MM.1S (cell line): Measurements from ENCODE around the gene PDE11A.

Experiments used
- DNase-seq: peaks from one replicate; pipeline ENCODE4 v3.0.0-alpha.2; 2015
- H2AFZ ChIP-seq: fragments of 300-600 bp; sonication (generic); 2 replicates; pipeline ENCODE4 v1.6.0; 2016; ENCODE audit warnings: antibody characterized with exemption, low read length
- H3F3A ChIP-seq: fragments of 300-600 bp; sonication (generic); 2 replicates; pipeline ENCODE4 v1.6.1; 2016; ENCODE audit warnings: mild to moderate bottlenecking, antibody characterized with exemption, low read length, moderate library complexity, mixed read lengths; ENCODE audit not compliant: insufficient read depth
- H3K27ac ChIP-seq: fragments of 300-600 bp; sonication (generic); 2 replicates; pipeline ENCODE4 v1.5.1; 2016; ENCODE audit warnings: mild to moderate bottlenecking, low read length
- H3K27me3 ChIP-seq: fragments of 300-600 bp; sonication (generic); replicated peaks from 2 replicates; pipeline ENCODE4 v1.6.0; 2016; ENCODE audit warnings: low read length; ENCODE audit not compliant: insufficient read depth
- H3K36me3 ChIP-seq: fragments of 300-600 bp; sonication (generic); replicated peaks from 2 replicates; pipeline ENCODE4 v1.6.1; 2016; ENCODE audit warnings: mild to moderate bottlenecking, low read length, mixed read lengths; ENCODE audit not compliant: insufficient read depth
- H3K4me1 ChIP-seq: fragments of 300-600 bp; sonication (generic); 2 replicates; pipeline ENCODE4 v1.6.1; 2016; ENCODE audit warnings: low read length, mixed read lengths
- H3K4me2 ChIP-seq: fragments of 300-600 bp; sonication (generic); 2 replicates; pipeline ENCODE4 v1.6.0; 2016; ENCODE audit warnings: low read depth, low read length
- H3K4me3 ChIP-seq: fragments of 300-600 bp; sonication (generic); 2 replicates; pipeline ENCODE4 v1.5.1; 2016; ENCODE audit warnings: low read length, mixed read lengths
- H3K79me2 ChIP-seq: fragments of 300-600 bp; sonication (generic); 2 replicates; pipeline ENCODE4 v1.6.1; 2016; ENCODE audit warnings: mixed run types, low read length, mixed read lengths
- H3K9ac ChIP-seq: fragments of 300-600 bp; sonication (generic); 2 replicates; pipeline ENCODE4 v1.6.1; 2016; ENCODE audit warnings: low read length, mixed read lengths
- H3K9me2 ChIP-seq: fragments of 300-600 bp; sonication (generic); replicated peaks from 2 replicates; pipeline ENCODE4 v1.6.1; 2016; ENCODE audit warnings: mild to moderate bottlenecking, low read length, mixed read lengths; ENCODE audit not compliant: insufficient read depth
- H3K9me3 ChIP-seq: fragments of 300-600 bp; sonication (generic); replicated peaks from 2 replicates; pipeline ENCODE4 v1.6.1; 2016; ENCODE audit warnings: mild to moderate bottlenecking, low read length, mixed read lengths; ENCODE audit not compliant: insufficient read depth
- H4K20me1 ChIP-seq: fragments of 300-600 bp; sonication (generic); 2 replicates; pipeline ENCODE4 v1.6.1; 2016; ENCODE audit warnings: mild to moderate bottlenecking, low read length, moderate library complexity, mixed read lengths; ENCODE audit not compliant: insufficient read depth
- EZH2 ChIP-seq: fragments of 300-600 bp; sonication (generic); optimal IDR thresholded peaks from 2 replicates; pipeline ENCODE3; 2017; ENCODE audit warnings: low read depth, mild to moderate bottlenecking, antibody characterized with exemption, low read length, mixed read lengths
- EZH2phosphoT487 ChIP-seq: fragments of 300-600 bp; sonication (generic); IDR thresholded peaks from 2 replicates; pipeline ENCODE4 v1.6.1; 2018; ENCODE audit warnings: antibody characterized with exemption, low read length
- TF ChIP-seq, protein P1 (sequence below): fragments of 300-600 bp; sonication (generic); IDR thresholded peaks from 2 replicates; pipeline ENCODE4 v1.5.1; 2016; ENCODE audit warnings: antibody characterized with exemption, low read length, mixed read lengths

The PDE11A gene

GRCh38 chr2:177660742-177661141 lies 411.8 kb downstream of the PDE11A start:
- no peaks in the 10 kb centered on the region for H3K27me3 ChIP-seq
- H3K79me2 ChIP-seq: no peaks in the 10 kb centered on the region
- H3K4me2 ChIP-seq: peak overlapping the region; percentile 51; the same call in 1 of the 2 replicates
- H3K9ac ChIP-seq: no peak overlapping the region
- no peak overlapping the region for H3K27ac ChIP-seq
- peak overlapping the region; percentile 19; the same call in 1 of the 2 replicates for H2AFZ ChIP-seq
- H3K4me1 ChIP-seq: peaks cover 7% of the 10 kb centered on the region
- H3F3A ChIP-seq: peaks cover 8% of the 10 kb centered on the region; the same call in 1 of the 2 replicates
- TF ChIP-seq EZH2 (no peak), EZH2phosphoT487 (no peak)
- TF ChIP-seq, protein P1, sequence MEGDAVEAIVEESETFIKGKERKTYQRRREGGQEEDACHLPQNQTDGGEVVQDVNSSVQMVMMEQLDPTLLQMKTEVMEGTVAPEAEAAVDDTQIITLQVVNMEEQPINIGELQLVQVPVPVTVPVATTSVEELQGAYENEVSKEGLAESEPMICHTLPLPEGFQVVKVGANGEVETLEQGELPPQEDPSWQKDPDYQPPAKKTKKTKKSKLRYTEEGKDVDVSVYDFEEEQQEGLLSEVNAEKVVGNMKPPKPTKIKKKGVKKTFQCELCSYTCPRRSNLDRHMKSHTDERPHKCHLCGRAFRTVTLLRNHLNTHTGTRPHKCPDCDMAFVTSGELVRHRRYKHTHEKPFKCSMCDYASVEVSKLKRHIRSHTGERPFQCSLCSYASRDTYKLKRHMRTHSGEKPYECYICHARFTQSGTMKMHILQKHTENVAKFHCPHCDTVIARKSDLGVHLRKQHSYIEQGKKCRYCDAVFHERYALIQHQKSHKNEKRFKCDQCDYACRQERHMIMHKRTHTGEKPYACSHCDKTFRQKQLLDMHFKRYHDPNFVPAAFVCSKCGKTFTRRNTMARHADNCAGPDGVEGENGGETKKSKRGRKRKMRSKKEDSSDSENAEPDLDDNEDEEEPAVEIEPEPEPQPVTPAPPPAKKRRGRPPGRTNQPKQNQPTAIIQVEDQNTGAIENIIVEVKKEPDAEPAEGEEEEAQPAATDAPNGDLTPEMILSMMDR: no peak
- no peak for DNase-seq
- H4K20me1 ChIP-seq: no peaks in the 10 kb centered on the region
- H3K9me3 ChIP-seq: no peaks in the 10 kb centered on the region
- no peaks in the 10 kb centered on the region for H3K36me3 ChIP-seq
- H3K4me3 ChIP-seq: no peak overlapping the region
- no peaks in the 10 kb centered on the region for H3K9me2 ChIP-seq

- DNase-seq: no peak
- H2AFZ ChIP-seq: no peak overlapping the region
- no peaks in the 10 kb centered on the region for H4K20me1 ChIP-seq
- H3F3A ChIP-seq: peaks cover 8% of the 10 kb centered on the region; the same call in 1 of the 2 replicates
- H3K27ac ChIP-seq: no peak overlapping the region
- no peaks in the 10 kb centered on the region for H3K9me2 ChIP-seq
- H3K27me3 ChIP-seq: no peaks in the 10 kb centered on the region
- H3K4me1 ChIP-seq: peaks cover 7% of the 10 kb centered on the region
- H3K4me3 ChIP-seq: no peak overlapping the region
- no peak overlapping the region for H3K4me2 ChIP-seq
- no peaks in the 10 kb centered on the region for H3K9me3 ChIP-seq
- TF ChIP-seq, protein P1: no peak
- TF ChIP-seq EZH2phosphoT487 (no peak), EZH2 (no peak)
- no peaks in the 10 kb centered on the region for H3K36me3 ChIP-seq
- H3K79me2 ChIP-seq: no peaks in the 10 kb centered on the region
- no peak overlapping the region for H3K9ac ChIP-seq
These were observed 414.3 kb downstream of the PDE11A start for GRCh38 chr2:177658309-177658708.

DNA sequence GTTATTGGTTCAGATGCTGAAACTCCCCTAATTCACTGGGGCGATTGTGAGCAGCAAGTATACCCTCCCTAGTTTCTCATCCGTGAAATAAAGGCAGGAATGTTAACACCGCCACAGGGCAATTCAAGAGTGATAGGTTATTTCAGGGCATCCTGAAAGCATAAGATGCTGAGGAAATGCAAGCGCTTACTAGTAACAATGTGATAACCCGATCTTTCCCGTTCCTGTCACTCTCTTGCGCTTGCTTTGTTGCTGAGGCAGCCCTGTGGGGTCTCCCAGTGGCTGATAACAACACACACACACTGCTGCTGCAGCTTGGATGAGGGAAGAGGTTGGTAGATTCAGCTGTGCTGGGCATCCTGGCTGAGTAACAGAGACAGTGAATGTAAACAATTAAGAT lies 420.7 kb downstream of the PDE11A start:
- Histone ChIP-seq H3K4me2 (no peak overlapping the region), H3F3A (no peaks in the 10 kb centered on the region), H4K20me1 (no peaks in the 10 kb centered on the region), H3K4me3 (no peak overlapping the region), H2AFZ (no peak overlapping the region), H3K27ac (no peak overlapping the region), H3K9me3 (no peaks in the 10 kb centered on the region), H3K27me3 (no peaks in the 10 kb centered on the region), H3K79me2 (no peaks in the 10 kb centered on the region), H3K36me3 (no peaks in the 10 kb centered on the region), H3K4me1 (0 out of 2 replicates have a peak, but pooled peaks cover 10% of the 10 kb centered on the region), H3K9me2 (no peaks in the 10 kb centered on the region), H3K9ac (no peak overlapping the region)
- no peak for TF ChIP-seq EZH2
- TF ChIP-seq, protein P1: no peak
- no peak for DNase-seq
